22Rv1 (cell line): ENCODE results near the gene CMBL.

ENCODE experiments used
- H3K27ac ChIP-seq: fragments of 450-650 bp; 2 replicates; pipeline ENCODE4 v1.5.1; 2017
- CTCF ChIP-seq: fragments of 450-650 bp; IDR thresholded peaks from 2 replicates; pipeline ENCODE4 v1.5.1; 2017; ENCODE audit warnings: mild to moderate bottlenecking
- ZFX ChIP-seq: fragments of 450-650 bp; IDR thresholded peaks from 2 replicates; pipeline ENCODE4 v1.6.1; 2017; ENCODE audit warnings: antibody characterized with exemption, borderline replicate concordance

Gene CMBL

GRCh38 chr5:10264604-10265003 is 43.1 kb downstream of the CMBL start:
- TF ChIP-seq ZFX (no peak), CTCF (no peak)
- H3K27ac ChIP-seq = no peak overlapping the region

- no peak overlapping the region for H3K27ac ChIP-seq
- TF ChIP-seq ZFX = no peak
- TF ChIP-seq CTCF = no peak
These were observed 44.7 kb downstream of the CMBL start for GRCh38 chr5:10262995-10263394.

DNA sequence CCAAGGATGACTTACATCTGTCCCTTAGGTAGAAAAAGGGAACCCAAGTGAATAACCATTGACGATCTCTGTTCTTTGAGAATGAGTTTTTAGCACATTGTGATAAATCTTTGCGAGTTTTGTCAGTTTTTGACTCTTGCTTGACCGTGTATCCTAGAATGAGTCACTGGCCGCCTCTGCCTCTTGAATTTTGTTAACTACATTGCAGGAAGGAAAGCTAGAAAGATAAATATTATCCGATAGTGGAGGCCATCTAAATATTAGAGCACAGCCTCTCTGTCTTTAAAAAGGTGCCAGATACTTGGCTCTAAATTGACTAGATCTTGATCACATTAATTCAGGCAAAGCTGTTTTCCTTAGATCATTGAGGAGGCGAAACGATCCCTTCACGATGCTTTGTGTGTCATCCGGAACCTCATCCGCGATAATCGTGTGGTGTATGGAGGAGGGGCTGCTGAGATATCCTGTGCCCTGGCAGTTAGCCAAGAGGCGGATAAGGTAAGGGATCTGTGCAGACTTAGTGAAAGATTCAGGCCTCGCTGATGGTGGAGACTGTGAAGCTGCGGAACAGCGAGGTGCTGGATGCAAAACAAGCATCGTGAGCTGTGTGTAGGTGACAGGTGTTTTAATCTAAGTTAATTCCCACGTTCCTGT is 45.5 kb downstream of the CMBL start:
- no peak overlapping the region for H3K27ac ChIP-seq
- no peak for TF ChIP-seq ZFX
- TF ChIP-seq CTCF = no peak

DNA sequence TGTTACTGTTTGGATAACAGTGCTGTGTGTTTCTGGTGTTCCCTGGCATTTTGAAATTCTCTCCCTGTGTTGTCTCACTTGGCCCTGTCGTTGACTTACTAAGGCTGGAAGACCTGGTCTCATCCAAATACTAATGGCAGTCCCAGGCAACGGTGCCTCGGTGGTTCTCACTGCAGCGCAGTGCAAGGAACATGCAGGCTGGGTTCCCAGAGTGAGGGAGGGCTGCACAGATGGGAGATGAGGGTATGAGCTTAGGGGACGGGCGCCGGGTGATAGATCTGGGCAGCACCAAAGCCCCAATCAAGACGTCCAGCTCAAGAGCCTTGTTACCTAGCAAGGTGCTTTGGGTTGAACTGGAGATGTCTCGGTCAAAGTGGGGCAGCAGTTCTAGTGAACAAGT is 46.6 kb downstream of the CMBL start:
- H3K27ac ChIP-seq = no peak overlapping the region
- no peak for TF ChIP-seq ZFX
- no peak for TF ChIP-seq CTCF

DNA sequence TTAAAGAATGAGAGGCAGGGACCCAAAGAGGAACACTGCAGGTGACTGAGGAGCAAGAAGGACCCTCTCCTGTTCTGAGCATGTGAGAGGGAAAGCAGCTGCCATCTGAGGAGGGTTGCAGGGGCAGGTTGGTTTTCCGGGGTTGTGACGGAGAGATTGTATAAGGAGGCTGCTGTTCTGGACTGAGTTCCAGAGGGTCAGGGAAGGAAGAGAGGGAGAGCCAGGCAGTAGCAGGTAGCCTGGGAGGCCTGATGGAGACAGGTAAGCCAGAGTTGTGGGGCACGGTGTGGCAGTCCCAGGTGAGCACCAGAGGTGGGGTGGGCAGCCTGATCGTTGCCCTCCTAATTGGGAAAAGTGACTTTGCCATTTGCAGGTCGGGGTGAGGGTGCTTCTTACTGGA is 47.8 kb downstream of the CMBL start:
- no peak overlapping the region for H3K27ac ChIP-seq
- TF ChIP-seq CTCF = no peak
- TF ChIP-seq ZFX = no peak

GRCh38 chr5:10257870-10258269 is 49.8 kb downstream of the CMBL start:
- no peak for TF ChIP-seq CTCF
- TF ChIP-seq ZFX = no peak
- H3K27ac ChIP-seq = no peak overlapping the region

- TF ChIP-seq CTCF = no peak
- TF ChIP-seq ZFX = no peak
- no peak overlapping the region for H3K27ac ChIP-seq
These were observed 53.0 kb downstream of the CMBL start for GRCh38 chr5:10254686-10255085.
